GM19438 (cell line): Measurements from ENCODE around the gene DENND4C.
"Not testable (repeated sequence)": the region's sequence is repeated elsewhere in the genome, so short reads cannot be mapped to it uniquely, and the experiment has no call there.

Source experiments
- ATAC-seq: cut with Tn5 transposase; IDR thresholded peaks from one replicate; pipeline ENCODE4 v1.9.1; 2021; ENCODE audit warnings: low read depth; ENCODE audit not compliant: unreplicated experiment

Gene DENND4C

DNA sequence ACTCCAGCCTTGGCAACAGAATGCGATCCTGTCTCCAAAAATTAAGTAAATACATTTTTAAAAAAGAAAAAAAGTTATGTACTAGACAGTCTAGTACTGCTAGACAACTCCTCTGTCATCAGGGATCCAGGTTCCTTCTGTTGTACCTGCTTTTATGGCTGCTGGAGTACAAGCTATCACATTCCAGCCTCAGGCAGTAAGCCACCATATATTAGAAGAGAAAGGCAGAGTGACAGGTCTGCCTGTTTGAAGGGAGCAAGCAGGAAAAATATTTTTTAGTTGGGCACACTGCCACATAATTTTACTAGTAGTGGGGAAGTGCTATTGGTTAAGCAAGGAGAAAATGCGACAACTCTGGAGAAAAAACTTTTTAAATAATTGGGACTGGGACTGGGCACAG, 138.6 kb downstream of the DENND4C start:
- ATAC-seq = no peak

DNA sequence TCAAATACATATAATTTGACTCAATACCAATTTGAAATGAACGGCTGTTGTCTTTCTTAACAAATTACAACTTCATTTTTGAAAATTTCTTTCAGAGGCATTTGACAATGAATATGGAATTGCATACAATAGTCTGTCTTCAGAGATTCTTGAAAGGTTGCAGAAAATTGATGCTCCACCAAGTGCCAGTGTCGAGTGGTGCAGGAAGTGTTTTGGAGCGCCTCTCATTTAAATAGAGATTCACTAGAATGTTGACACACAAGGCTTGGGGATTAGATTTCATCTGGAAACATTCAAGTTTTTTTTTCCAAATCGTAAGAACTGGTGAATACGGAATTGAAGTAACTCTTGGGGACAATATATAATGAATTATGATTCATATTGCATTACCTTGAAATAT, 141.4 kb downstream of the DENND4C start:
- ATAC-seq = no peak

DNA sequence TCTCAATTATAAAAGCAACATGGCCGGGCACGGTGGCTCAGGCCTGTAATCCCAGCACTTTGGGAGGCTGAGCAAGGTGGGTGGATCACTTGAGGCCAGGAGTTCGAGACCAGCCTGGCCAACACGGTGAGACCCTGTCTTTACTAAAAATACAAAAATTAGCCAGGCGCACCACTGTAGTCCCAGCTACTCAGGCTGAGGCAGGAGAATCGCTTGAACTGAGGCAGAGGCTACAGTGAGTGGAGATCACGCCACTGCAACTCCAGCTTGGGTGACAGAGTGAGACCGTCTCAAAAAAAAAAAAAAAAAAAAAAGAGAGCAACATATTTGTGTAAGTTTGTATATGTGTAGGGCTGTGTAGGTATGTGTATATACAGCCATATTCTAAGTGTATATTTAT, 142.1 kb downstream of the DENND4C start:
- no peak for ATAC-seq

DNA sequence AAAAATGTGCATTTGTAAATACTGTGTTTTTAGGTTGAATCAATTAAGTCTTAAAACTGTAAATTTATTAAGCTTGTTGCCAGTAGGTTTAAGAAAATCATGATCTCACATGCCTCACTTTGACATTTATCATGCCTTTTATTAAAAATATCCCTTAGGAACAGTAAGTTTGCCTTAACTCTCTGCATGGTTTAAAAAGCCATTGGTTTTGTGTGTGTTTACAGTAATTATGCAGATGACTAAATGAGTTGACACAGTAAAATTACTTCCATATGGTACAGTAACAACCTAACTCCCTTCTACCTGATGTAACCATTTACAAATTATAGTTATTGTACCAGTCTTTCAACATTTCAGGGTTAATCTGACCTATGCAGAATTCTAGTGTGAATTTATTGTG, 143.0 kb downstream of the DENND4C start:
- ATAC-seq = no peak

DNA sequence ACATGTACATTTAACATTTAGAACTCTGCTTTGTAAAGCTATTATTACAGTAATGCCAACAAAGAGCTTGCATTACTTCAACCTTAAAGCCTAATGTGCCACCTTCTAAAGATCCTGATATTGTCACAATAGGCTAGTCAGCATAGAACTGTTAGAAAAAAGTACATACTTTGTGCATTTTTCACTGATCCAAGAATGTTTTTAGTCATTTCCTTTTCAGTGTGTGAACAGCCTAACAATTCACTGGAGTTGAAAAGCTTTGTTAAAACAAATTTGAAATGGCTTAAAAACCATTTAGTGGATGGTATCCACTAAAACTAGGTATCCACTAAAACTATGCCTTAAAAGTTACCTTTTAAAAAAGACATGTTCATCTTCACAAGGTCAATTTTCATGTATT, 145.0 kb downstream of the DENND4C start:
- no peak for ATAC-seq

DNA sequence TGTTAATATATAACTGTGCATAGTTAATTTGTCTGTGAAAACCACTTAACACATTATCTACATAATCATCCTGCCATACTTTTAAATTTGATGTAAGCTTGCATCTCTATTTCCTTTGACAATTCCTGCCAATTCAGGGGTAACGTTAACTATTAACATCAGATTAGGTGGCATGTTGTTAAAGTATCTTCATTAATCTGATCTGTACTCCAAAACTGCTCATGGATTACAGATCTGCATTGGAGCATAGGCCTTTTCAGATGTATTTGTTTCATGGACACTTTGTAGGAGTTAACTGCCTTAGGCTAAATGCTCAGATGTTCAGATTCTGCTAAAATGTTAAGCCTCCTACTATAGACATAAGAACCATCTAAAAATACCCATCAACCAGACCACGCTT, 146.4 kb downstream of the DENND4C start:
- ATAC-seq = no peak

DNA sequence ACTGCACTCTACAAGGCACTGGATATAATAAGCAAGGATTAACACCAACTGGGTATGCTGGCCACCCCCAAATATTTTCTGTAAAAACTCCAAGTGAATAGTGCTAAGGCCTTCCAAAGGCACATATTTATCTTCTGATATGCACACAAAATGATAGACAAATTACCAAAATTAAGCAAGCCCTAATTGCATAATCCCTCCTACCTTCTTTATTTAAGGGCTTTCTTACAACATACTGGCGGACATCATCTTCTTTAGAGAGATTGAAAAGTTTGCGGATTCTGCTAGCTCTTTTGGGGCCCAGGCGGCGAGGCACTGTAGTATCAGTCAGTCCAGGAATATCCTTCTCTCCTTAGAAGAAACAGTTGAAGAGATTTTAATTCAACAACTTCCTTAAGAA, 147.7 kb downstream of the DENND4C start:
- ATAC-seq = no peak

DNA sequence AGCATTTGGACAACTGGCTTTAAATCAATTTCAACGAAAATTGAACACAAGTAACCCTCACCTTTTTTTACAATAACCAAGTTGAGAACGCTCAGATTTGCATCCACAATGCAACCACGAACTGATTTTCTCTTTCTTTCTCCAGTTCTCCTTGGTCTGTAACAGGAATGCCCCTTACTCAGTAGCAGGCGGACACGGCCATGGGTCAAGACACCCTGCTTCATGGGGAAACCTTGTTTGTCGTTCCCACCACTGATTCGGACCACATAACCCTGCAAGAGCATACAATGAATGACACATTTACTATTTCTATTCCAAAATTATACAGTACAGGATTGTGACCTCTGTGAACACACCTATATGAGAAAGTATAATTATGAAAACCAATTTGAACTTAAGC, 148.2 kb downstream of the DENND4C start:
- ATAC-seq = no peak

DNA sequence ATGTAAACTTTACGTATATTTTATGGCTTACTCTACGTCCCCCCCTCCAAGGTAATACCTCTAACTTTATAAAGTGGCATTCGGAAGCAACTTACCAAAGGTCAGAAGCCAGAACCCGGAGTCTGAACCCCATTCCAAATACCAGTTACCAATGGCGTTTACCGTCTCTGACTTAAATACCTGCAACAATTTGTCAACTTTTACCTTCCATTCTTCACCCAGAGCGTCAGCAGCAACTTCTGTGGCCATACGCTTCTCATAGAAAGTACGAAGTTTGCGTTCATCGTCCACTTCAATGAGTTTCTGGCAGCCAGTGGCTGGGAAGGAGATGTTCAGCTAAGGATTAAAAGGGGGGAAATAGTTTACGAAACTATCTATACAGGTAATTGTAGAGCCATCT, 148.8 kb downstream of the DENND4C start:
- ATAC-seq = no peak

DNA sequence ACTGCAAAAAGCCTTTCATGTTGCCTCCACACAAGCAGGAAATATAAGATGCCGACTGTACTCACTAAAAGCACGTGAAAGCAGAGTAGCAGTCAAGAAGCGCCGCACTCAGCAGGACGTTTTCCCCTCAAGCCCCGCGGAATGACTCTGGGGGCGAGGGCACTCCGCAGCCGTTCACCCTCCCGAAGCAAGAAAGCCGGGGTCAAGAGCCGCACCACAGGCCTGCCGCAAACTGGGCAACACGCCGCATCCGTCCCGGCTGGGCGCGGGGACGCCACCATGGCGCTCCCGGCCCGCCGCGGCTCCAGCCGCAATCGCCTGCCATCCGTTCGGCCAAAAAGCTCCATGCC, 149.2 kb downstream of the DENND4C start:
- peak; percentile 39 for ATAC-seq

DNA sequence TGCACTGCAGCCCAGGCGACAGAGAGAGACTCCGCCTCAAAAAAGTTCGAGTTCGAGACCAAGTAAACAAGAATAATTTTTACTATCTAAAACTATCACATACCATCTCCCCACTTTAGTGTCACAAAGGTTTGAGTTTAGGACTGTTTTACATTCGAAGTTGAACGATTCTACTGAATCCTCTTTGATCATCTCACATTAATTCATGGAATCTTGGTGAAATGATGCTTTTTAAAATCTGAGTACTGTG, 150.3 kb downstream of the DENND4C start:
- ATAC-seq = no peak

DNA sequence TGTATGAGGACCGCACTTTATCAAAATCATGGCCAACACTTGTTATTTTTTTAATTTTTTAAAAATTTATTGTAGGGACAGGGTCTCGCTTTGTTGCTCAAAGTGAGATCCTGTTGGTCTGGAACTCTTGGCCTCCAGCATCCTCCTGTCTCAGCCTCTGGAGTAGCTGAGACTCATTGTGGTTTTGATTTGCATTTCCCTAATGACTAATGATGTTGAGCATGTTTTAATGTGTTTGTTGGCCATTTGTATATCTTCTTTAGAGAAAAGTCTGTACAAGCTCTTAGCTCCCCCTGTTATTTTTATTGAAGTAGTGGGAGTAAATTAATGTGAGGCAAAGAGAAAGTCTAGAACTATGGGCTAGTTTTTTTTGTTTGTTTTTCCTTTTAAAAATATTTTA, 151.2 kb downstream of the DENND4C start:
- no peak for ATAC-seq

DNA sequence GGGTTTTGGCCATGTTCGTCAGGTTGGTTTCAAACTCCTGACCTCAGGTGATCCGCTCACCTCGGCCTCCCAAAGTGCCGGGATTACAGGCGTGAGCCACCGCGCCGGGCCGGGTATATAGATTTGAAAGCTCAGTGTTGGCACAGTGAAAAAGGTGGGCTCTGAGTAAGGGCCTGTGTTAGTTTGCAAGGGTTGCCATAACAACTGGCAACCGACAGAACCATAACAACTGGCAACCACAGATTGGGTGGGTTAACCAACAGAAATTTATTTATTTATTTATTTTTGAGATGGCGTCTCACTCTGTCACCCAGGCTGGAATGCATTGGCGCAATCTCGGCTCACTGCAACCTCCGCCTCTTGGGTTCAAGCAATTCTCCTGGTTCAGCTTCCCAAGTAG, 154.7 kb downstream of the DENND4C start:
- not testable (repeated sequence) for ATAC-seq

DNA sequence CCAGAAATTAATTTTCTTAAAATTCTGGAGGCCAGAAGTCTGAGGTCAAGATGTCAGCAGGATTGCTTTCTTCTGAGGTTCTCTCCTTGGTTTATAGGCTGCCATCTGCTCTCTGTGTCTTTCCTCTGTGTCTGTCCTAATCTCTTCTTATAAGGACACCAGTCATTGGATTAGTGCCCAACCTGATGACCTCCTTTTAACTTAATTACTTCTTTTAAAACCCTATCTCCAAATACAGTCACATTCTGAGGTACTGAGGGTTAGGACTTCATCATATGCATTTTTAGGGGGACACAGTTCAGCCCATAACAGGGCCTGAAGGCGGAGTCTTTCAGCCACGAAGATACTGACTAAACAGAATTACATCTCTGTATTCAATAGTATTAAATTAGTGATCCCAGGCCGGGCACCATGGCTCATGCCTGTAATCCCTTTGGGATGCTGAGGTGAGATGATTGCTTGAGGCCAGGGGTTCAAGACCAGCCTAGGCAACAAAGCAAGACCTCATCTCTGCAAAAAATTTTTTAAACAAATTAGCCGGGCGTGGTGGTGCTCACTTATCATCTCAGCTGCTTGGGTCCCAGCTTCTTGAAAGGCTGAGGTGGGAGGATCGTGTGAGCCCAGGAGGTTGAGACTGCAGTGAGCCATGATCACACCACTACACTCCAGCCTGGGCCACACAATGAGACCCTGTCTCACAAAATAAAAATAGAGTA, 155.5 kb downstream of the DENND4C start:
- no peak for ATAC-seq

DNA sequence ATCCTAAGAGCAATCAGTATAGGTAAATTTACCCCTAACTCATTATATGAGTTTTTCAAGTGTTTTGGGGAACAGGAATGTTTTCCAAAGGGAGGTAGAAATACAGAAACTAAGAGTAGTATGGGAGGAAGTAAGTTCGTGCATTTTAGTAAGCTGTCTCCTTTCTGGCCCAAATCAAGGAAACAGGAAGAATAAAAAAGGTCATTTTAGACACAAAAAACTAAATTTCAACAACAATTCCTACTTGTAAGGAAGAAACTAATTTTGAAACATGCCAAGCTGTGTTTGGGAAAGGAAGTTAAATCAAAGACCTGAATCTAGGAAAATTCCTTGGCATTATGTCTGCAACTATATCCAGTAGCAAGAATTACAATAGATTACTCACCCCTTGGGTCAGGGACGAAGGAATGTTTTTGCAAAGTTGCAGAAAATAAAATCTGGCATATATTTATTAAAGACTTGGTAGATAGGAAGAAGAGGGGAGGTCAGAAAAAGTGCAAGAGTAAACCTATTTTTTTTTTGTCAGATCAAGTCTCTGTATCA, 156.1 kb downstream of the DENND4C start:
- no peak for ATAC-seq

DNA sequence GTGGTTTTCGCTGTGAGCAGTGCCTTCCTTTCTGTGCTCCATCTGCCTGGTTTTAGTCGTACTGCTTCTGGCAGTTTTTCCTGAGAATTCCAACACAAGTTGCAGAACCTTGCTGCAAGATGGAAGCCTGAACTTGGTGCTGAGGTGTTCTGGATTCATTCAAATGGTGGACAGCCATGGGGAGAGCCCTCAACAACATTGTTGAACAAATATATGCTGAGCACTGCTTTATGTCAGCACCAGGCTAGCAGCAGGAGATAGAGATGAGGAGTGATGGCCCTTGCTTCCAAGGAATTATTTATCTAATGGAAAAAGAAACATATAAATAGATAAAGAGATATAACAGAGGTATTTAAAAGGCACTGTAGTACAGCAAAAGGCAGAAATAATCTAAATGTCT, 156.8 kb downstream of the DENND4C start:
- no peak for ATAC-seq

DNA sequence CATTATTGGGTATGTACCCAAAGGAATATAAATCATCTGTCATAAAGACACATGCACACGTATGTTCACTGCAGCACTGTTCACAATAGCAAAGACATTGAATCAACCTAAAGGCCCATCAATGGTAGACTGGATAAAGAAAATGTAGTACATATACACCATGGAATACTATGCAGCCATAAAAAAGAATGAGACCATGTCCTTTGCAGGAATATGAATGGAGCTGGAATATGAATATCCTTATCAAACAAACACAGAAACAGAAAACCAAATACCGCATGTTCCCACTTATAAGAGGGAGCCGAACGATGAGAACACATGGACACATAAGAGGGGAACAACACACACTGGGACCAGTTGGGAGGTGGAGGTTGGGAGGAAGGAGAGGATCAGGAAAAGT, 159.0 kb downstream of the DENND4C start:
- ATAC-seq = not testable (repeated sequence)

DNA sequence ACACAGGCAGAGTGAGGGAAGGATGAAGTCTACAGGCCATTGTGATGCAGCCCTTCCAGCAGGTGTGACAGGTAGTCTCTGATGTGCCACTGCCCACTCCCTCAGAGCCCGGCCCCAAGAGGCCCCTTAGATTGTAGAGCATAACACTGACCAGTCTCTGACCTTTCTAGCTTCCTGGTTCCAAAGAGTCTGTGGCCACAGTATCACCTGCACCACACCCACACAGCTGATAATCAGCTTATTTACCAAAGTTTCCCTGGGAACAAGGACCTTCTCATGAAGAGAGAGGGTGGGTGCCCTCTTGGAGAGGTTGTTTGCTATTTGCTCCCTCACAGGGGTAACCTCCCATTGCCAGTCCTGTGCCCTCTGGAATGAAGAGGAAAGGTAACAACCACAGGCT, 167.4 kb downstream of the DENND4C start:
- no peak for ATAC-seq

DNA sequence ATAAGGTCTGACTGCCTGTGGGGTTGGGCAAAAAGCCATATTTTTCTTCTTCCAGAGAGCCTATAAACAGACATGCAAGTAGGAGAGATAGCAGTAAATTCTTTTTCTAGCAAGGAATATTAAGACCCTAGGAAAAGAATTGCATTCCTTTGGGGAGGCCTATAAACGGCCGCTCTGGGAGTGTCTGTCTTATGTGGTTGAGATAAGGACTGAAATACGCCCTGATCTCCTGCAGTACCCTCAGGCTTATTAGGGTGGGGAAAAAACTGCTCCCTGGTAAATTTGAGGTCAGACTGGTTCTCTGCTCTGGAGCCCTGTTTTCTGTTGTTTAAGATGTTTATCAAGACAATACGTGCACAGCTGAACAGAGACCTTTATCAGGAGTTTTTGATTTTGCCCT, 172.7 kb downstream of the DENND4C start:
- ATAC-seq = not testable (repeated sequence)

DNA sequence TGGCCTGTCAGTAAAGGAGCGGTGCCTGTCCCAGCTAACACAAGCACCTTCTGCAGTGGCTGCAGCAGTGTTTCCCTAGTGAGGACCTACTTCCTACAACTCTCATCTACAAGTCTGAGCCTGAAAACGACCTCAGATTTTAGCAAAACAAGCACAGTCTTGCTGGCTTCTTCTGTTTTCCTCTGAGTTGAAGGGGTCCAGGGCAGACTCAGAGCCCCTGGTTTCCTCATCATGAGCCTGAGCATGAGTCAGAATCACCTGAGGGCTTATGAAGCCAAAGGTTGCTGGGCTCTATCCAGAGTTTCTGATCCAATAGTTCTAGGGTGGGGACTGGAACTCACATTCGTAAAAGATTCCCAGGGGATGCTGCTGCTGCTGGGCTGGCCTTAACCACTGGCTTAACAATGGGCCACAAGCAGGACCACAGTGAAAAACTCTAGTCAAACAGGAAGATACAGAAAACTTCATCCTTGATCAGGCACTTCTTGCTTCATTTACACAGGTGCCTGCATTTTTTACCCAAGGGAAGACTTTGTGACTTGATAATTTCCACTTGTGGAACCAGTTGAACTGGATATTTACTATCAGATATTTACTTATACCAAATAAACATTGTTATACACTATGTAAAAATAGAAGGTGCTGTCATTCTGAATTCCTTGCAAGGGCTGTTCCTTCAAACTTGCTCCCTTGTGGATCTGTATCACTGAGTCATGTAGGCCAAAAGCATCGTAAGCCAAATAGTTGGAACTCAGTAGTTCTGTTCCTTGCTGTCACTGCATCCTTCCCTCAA, 174.0 kb downstream of the DENND4C start:
- ATAC-seq = no peak

DNA sequence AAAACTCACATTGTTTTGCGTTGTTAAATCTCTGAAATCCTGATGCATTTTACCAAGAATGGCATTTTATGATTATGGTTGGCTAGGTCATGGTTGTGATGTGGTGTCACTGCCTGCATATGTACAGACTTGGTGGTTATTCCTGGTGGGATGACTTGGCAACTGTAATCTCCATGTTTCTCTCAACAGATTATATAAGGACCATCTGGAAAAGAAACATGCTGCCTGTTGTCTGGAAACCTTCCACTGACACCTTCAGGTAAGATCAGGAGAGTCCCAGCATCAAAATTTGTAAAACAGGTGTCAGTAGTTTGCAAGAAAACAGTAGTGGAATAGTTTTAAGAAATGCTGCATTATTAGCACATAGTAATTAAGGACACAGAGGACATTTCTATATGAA, 175.3 kb downstream of the DENND4C start:
- ATAC-seq = no peak

DNA sequence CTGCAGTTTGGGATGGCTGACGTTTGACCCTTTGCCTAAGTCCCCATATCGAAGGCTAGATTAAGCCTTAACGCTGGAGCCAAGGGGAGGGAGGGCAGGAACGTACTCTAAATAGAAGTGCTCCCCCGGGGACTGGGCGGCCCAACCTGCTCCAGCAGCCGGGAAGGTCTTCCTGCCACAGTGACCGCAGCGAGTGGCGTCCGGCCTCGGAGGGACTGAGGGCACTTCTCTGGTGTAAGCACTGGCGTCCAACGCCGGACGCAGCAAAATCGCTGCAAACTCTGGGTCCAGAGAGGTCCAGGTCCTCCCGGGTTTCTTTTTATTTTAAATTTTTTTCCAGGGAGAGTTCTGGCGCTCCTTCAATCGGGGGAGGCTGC, 177.8 kb downstream of the DENND4C start:
- ATAC-seq = peak; percentile 9
